PC-3 (cell line): ENCODE results near the gene P4HB.

ENCODE experiments used
- EZH2 ChIP-seq: fragments of 300-600 bp; sonication (generic); IDR thresholded peaks from one replicate; pipeline ENCODE4 v1.6.1; 2017; ENCODE audit warnings: antibody characterized with exemption, mild to moderate bottlenecking, low read length; ENCODE audit not compliant: unreplicated experiment
- TF ChIP-seq, protein P1 (sequence below): fragments of 300-600 bp; sonication (generic); conservative IDR thresholded peaks from 2 replicates; pipeline ENCODE4 v1.5.1; 2017; ENCODE audit warnings: antibody characterized with exemption, low read depth, mild to moderate bottlenecking, low read length

DNA sequence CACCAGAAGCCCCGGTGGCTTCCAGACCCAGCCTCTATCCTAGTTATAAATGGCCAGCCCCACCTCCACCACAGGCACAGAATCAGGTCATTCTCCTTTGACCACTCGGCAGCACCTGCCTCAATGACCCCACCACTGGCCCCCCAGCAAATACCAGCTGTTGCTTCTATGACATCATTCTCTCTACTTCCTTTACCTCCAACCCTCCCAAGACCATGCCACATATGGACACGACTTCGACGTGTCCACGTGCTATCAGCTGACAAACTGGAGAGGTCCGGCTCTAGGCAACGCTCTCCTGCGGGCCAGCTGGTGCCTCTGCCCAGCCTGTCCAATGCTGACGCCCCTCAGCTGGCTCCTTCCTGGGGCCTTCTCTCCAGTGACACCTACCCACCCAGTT, 25.1 kb upstream of the P4HB start:
- TF ChIP-seq, protein P1, sequence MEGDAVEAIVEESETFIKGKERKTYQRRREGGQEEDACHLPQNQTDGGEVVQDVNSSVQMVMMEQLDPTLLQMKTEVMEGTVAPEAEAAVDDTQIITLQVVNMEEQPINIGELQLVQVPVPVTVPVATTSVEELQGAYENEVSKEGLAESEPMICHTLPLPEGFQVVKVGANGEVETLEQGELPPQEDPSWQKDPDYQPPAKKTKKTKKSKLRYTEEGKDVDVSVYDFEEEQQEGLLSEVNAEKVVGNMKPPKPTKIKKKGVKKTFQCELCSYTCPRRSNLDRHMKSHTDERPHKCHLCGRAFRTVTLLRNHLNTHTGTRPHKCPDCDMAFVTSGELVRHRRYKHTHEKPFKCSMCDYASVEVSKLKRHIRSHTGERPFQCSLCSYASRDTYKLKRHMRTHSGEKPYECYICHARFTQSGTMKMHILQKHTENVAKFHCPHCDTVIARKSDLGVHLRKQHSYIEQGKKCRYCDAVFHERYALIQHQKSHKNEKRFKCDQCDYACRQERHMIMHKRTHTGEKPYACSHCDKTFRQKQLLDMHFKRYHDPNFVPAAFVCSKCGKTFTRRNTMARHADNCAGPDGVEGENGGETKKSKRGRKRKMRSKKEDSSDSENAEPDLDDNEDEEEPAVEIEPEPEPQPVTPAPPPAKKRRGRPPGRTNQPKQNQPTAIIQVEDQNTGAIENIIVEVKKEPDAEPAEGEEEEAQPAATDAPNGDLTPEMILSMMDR = no peak
- no peak for TF ChIP-seq EZH2
